OCI-LY7 (cell line): Measurements from ENCODE around the gene LSM11. TPM values are rescaled to one million over a fixed set of nuclear protein-coding genes. Genes with fewer than 3 reads are reported as not detected.

ENCODE experiments used
- BruUV-seq: library from RNA; stranded (reverse); fragments of 400-500 nt; replicated peaks from 2 replicates; lab custom pipeline; 2021; lab: Mats Ljungman, UMichigan
- CTCF ChIA-PET: fragments of 300-600 bp; sonication (Branson Sonifier 250); formaldehyde crosslinking; loops from one replicate; lab custom pipeline; 2022; ENCODE audit warnings: antibody characterized with exemption; ENCODE audit not compliant: unreplicated experiment; lab: Charles Lee
- POLR2A ChIA-PET: fragments of 300-600 bp; sonication (Branson Sonifier 250); formaldehyde crosslinking; loops from one replicate; lab custom pipeline; 2022; ENCODE audit warnings: antibody characterized with exemption; lab: Charles Lee
- DNase-seq: peaks from one replicate; pipeline ENCODE4 v3.0.0-alpha.2; 2015; ENCODE audit warnings: low spot score
- H2AFZ ChIP-seq: fragments of 200-600 bp; sonication (generic), shearing (Covaris generic); 2 replicates; pipeline ENCODE4 v1.6.1; 2014; ENCODE audit warnings: mild to moderate bottlenecking, antibody characterized with exemption, low read length, moderate library complexity
- H3K27ac ChIP-seq: fragments of 200-600 bp; sonication (generic); 2 replicates; pipeline ENCODE4 v1.5.1; 2014; ENCODE audit warnings: mixed run types, low read depth, mild to moderate bottlenecking, moderate library complexity, low read length, inconsistent platforms; ENCODE audit not compliant: poor library complexity, severe bottlenecking
- H3K36me3 ChIP-seq: fragments of 200-600 bp; sonication (generic); 2 replicates; pipeline ENCODE4 v1.6.1; 2014; ENCODE audit warnings: mild to moderate bottlenecking, antibody characterized with exemption, low read length, moderate library complexity, mixed read lengths; ENCODE audit not compliant: insufficient read depth
- H3K4me1 ChIP-seq: fragments of 200-600 bp; sonication (generic); 2 replicates; pipeline ENCODE4 v1.5.1; 2014; ENCODE audit warnings: mild to moderate bottlenecking, low read length; ENCODE audit not compliant: insufficient read depth, poor library complexity, severe bottlenecking
- H3K4me2 ChIP-seq: fragments of 200-600 bp; sonication (generic); 2 replicates; pipeline ENCODE4 v1.6.1; 2014; ENCODE audit warnings: mild to moderate bottlenecking, low read length
- H3K4me3 ChIP-seq: fragments of 200-600 bp; sonication (generic); 2 replicates; pipeline ENCODE4 v1.5.1; 2014; ENCODE audit warnings: mild to moderate bottlenecking, low read depth, low read length; ENCODE audit not compliant: poor library complexity, severe bottlenecking
- H3K79me2 ChIP-seq: fragments of 200-600 bp; sonication (generic); 2 replicates; pipeline ENCODE4 v1.6.1; 2016; ENCODE audit warnings: low read depth, mild to moderate bottlenecking, low read length, moderate library complexity, mixed read lengths; ENCODE audit not compliant: insufficient read depth
- H3K9me2 ChIP-seq: fragments of 200-600 bp; sonication (generic); 2 replicates; pipeline ENCODE4 v1.6.1; 2016; ENCODE audit warnings: mild to moderate bottlenecking, low read length, mixed read lengths; ENCODE audit not compliant: insufficient read depth
- H3K9me3 ChIP-seq: fragments of 200-600 bp; sonication (generic); 2 replicates; pipeline ENCODE4 v1.6.1; 2014; ENCODE audit warnings: mild to moderate bottlenecking, mixed run types, low read length, mixed read lengths
- H4K20me1 ChIP-seq: fragments of 200-600 bp; sonication (generic); 2 replicates; pipeline ENCODE4 v1.6.1; 2014; ENCODE audit warnings: mild to moderate bottlenecking, antibody characterized with exemption, low read length, moderate library complexity, mixed read lengths; ENCODE audit not compliant: insufficient read depth
- EZH2phosphoT487 ChIP-seq: fragments of 200-600 bp; sonication (generic); IDR thresholded peaks from 2 replicates; pipeline ENCODE4 v1.6.1; 2018; ENCODE audit warnings: low read depth, borderline replicate concordance, mild to moderate bottlenecking, mixed run types, antibody characterized with exemption, low read length, moderate library complexity, mixed read lengths
- intact Hi-C: fragments of 100-400 bp; cut with micrococcal nuclease; formaldehyde crosslinking; loops from one replicate; pipeline ENCODE4 v1.10.0; 2022; ENCODE audit not compliant: unreplicated experiment
- total RNA-seq, 2 experiments: library from RNA; depleted of rRNA in 1 of 2; stranded (reverse); fragments of >200 nt in 1 of 2; shearing (Covaris generic) in 1 of 2; gene quantifications; 2 replicates each; pipeline ENCODE4 v1.2.3, GENCODE V29; 2014 to 2022
- TF ChIP-seq, protein P1 (sequence below): fragments of 200-600 bp; sonication (generic); conservative IDR thresholded peaks from 2 replicates; pipeline ENCODE4 v1.5.1; 2014; ENCODE audit warnings: mild to moderate bottlenecking, antibody characterized with exemption, low read length, moderate library complexity, mixed read lengths

Gene LSM11
- total RNA-seq, 2 experiments from 2014 or later: 7.5 to 10.9 TPM

DNA sequence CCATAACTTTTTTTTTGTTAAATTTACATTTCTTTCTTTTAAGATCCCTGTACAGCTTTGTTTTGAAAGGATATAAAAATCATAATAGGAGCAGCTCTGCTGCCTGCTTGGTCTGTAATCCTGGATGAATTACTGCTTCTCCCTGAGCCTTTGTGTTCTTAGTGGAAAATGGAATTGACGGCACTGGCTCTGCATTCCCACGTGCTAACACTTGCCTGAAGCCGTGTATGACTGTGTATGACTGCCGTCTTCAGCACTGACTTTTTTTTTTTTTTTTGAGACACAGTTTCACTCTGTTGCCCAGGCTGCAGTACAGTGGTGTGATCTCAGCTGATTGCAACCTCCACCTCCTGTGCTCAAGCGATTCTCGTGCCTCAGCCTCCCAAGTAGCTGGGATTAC, 7.5 kb upstream of the LSM11 start:
- DNase-seq: no peak
- Histone ChIP-seq H4K20me1 (no peaks in the 10 kb centered on the region), H3K9me2 (no peaks in the 10 kb centered on the region), H3K9me3 (peaks cover 7% of the 10 kb centered on the region; the same call in 1 of the 2 replicates), H3K36me3 (peaks cover 77% of the 10 kb centered on the region), H3K27ac (no peak overlapping the region), H3K4me1 (peaks cover 9% of the 10 kb centered on the region), H2AFZ (no peak overlapping the region), H3K79me2 (peaks cover 7% of the 10 kb centered on the region; the same call in 1 of the 2 replicates), H3K4me3 (no peak overlapping the region), H3K4me2 (no peak overlapping the region)
- BruUV-seq: no TSS peak
- TF ChIP-seq, protein P1, sequence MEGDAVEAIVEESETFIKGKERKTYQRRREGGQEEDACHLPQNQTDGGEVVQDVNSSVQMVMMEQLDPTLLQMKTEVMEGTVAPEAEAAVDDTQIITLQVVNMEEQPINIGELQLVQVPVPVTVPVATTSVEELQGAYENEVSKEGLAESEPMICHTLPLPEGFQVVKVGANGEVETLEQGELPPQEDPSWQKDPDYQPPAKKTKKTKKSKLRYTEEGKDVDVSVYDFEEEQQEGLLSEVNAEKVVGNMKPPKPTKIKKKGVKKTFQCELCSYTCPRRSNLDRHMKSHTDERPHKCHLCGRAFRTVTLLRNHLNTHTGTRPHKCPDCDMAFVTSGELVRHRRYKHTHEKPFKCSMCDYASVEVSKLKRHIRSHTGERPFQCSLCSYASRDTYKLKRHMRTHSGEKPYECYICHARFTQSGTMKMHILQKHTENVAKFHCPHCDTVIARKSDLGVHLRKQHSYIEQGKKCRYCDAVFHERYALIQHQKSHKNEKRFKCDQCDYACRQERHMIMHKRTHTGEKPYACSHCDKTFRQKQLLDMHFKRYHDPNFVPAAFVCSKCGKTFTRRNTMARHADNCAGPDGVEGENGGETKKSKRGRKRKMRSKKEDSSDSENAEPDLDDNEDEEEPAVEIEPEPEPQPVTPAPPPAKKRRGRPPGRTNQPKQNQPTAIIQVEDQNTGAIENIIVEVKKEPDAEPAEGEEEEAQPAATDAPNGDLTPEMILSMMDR: no peak
- no peak for TF ChIP-seq EZH2phosphoT487
- ChIA-PET CTCF (interaction anchor here (0.5 kb wide), 1 partner anchor 1084 kb away, joined by 10 read pairs; no protein-coding TSS in a partner anchor), POLR2A (no interaction called here)
- intact Hi-C loops: no loop called here

DNA sequence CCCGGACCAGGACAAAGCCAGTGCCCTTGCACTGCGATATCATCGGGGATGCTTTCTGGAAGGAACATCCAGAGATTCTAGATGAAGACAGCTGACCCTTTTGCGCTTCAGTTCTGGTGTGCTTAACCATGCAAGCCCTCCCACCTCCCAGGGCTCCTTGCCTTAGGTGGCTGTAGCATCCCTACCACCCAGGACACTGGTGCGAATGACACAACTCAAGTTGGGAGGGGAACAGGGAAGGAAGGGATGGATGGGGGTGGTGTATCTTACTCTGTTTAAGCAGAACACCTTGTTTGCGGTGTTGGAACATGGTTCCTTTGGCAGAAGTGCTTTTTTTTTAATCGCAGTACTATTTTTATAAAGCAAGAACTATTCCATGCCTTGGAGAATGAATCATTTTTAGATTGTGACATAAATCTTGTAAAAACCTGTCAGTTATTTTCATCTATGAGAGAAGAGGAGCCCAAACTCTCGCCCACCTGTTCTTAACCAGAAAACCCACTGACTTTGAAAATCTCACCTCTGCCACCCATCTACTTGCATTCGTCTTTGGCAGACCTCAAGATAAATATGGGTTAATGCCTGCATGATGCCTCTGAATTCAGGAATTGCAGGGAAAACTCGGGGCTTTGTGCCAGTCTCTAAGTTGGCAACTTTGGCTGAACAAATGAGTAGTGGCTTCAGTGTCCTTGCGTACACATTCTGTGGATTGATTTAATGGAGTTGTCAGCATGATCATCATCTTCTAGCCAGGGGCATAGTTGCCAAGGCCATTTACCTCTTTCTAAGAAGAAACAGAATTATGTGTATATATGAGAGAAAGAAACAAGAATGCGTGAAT, 3.9 kb upstream of the LSM11 start:
- Histone ChIP-seq H3K9me2 (no peaks in the 10 kb centered on the region), H3K27ac (no peak overlapping the region), H3K4me1 (peaks cover 12% of the 10 kb centered on the region), H4K20me1 (no peaks in the 10 kb centered on the region), H3K9me3 (peaks cover 7% of the 10 kb centered on the region; the same call in 1 of the 2 replicates), H2AFZ (no peak overlapping the region), H3K36me3 (peaks cover 58% of the 10 kb centered on the region), H3K4me2 (no peak overlapping the region), H3K4me3 (no peak overlapping the region), H3K79me2 (no peaks in the 10 kb centered on the region)
- TF ChIP-seq, protein P1: no peak
- no peak for TF ChIP-seq EZH2phosphoT487
- intact Hi-C loops: loop anchor here (5.0 kb wide), 1 partner anchor 137 kb away; no protein-coding TSS in a partner anchor
- POLR2A ChIA-PET: interaction anchor here (0.7 kb wide), 1 partner anchor 10 kb away, joined by 6 read pairs; no protein-coding TSS in a partner anchor
- CTCF ChIA-PET: no interaction called here
- no peak for DNase-seq
- no TSS peak for BruUV-seq

DNA sequence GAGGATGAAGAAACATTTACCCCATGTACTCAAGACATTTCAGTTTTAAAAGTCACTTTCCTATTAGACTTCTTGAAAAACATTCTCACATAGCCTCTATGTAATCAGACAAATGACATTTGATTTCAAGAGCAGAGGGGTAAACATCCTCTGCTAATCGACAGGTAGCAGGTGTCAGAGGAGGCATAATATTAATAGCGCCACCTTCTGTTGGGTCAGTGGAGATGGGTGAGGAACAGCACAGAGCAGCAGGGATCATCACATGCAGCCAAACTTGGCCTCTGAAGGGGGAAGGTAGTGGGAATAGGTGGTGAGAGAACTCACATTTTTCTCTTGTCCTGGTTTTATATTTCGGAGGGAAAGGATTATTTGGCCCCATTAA, 3.3 kb upstream of the LSM11 start:
- Histone ChIP-seq H3K4me2 (no peak overlapping the region), H3K27ac (no peak overlapping the region), H3K9me2 (no peaks in the 10 kb centered on the region), H3K79me2 (no peaks in the 10 kb centered on the region), H2AFZ (no peak overlapping the region), H3K36me3 (peaks cover 54% of the 10 kb centered on the region), H3K9me3 (peaks cover 7% of the 10 kb centered on the region; the same call in 1 of the 2 replicates), H3K4me3 (no peak overlapping the region), H4K20me1 (no peaks in the 10 kb centered on the region; the same call in 1 of the 2 replicates), H3K4me1 (peaks cover 18% of the 10 kb centered on the region)
- DNase-seq: peak; percentile 54
- ChIA-PET CTCF (no interaction called here), POLR2A (interaction anchor here (0.7 to 5.0 kb wide), 2 partner anchors 8 to 309 kb away, joined by 5 to 31 read pairs; partner anchors contain the start of gene THG1L)
- TF ChIP-seq, protein P1: peak; percentile 85
- no peak for TF ChIP-seq EZH2phosphoT487
- BruUV-seq: TSS peak; percentile 29
- intact Hi-C loops: loop anchor here (5.0 kb wide), 1 partner anchor 138 kb away; no protein-coding TSS in a partner anchor
